Measurements from ENCODE around the gene CTAGE4.
"Not testable (repeated sequence)": the region's sequence is repeated elsewhere in the genome, so short reads cannot be mapped to it uniquely, and the experiment has no call there.

The CTAGE4 gene

DNA sequence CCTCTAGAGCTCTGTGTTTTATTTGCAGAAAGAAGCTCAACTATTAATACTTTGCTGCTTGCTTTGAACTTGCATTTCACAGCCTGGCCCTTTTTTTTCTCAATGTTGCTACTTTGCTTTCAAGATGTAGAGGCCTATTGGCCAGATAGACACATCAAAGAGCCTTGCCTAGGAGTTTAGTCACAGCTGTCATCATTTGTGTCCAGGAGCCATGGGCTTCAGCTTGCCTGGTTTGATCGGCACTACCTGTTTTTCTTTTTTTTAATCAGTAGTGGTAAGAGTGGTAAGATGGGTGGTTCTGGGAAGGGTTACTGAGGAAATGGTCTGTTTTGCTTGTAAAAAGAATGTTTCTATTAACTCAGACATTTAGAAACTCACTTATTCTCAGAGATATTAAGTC, 18.7 kb downstream of the CTAGE4 start:
- CTCF ChIA-PET; POLR2A ChIA-PET (ENCODE audit: low non-redundant PET); H3K27ac ChIP-seq; DNase-seq (ENCODE audit: low spot score): not testable (repeated sequence)

DNA sequence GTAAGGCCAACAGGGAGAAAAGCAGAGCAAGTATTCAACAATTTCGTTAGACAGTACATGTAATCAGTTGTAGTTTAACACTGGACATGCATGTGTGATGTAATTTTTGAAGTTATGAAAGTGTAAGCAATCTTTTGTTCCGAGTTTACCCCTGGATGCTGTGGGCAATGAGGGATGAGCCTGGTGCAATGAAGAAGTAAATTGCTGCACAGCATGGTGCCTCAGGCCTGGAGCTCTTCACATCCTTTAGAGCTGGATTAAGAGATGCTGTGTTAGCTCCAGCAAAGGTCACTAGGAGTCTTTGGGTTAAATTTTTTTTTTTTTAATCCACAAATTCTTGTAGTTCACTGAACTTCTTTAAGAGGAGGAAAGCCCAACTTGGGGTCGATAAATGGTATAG, 19.8 kb downstream of the CTAGE4 start:
- DNase-seq (ENCODE audit: low spot score); POLR2A ChIA-PET (ENCODE audit: low non-redundant PET); CTCF ChIA-PET; H3K27ac ChIP-seq: not testable (repeated sequence)

DNA sequence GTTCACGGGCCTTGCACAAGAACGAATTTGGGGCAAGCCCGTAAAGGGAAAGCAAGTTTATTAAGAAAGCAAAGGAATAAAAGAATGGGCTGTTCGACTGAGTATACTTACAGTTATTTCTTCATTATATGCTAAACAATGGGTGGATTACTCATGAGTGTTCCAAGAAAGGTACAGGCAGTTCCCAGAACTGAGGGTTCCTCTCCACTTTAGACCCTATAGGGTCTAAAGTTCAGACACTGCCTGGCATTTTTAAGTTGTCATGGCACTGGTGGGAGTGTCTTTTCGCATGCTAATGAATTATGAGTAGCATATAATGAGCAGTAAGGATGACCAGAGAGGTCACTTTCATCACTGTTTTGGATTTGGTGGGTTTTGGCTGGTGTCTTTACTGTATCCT, 22.0 kb downstream of the CTAGE4 start:
- H3K27ac ChIP-seq; DNase-seq (ENCODE audit: low spot score); POLR2A ChIA-PET (ENCODE audit: low non-redundant PET); CTCF ChIA-PET: not testable (repeated sequence)

DNA sequence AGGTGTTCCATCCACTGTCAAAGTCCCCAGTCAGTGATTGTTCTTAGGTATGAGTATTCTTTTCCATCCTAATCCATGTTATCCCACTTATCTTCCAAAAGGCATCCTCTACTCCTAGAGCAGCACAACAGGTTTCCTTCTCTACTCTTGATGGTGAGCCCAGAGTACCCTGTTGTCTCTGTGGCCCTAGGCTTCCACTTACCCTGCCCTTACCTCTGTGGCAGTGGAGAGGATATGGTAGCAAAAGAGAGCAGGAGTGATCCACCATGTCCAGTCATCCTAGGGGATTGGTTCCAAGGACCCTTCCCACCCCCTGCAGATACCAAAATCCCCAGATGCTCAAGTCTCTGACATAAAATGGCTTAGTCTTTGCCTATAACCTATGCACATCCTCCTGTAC, 33.9 kb downstream of the CTAGE4 start:
- CTCF ChIA-PET; DNase-seq (ENCODE audit: low spot score); POLR2A ChIA-PET (ENCODE audit: low non-redundant PET); H3K27ac ChIP-seq: not testable (repeated sequence)

DNA sequence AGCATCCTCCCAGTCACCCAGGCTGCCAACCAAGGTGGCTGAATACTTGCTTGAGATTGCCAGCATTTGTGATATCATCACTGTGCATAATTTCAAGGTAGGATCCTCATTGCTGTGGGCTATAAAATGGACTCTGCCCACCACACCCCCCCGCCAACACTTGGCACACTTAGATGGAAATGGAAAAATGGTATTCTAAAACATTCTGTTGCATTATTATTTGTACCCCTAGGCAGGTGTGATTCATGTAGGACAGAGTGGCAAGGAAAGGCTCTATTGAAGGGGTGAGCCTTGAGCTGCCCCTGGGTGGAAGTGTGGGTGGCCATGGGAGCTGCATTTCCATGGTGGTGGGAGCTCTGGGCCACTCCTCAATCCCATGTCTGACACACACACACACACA, 35.3 kb downstream of the CTAGE4 start:
- H3K27ac ChIP-seq; POLR2A ChIA-PET (ENCODE audit: low non-redundant PET); CTCF ChIA-PET; DNase-seq (ENCODE audit: low spot score): not testable (repeated sequence)

DNA sequence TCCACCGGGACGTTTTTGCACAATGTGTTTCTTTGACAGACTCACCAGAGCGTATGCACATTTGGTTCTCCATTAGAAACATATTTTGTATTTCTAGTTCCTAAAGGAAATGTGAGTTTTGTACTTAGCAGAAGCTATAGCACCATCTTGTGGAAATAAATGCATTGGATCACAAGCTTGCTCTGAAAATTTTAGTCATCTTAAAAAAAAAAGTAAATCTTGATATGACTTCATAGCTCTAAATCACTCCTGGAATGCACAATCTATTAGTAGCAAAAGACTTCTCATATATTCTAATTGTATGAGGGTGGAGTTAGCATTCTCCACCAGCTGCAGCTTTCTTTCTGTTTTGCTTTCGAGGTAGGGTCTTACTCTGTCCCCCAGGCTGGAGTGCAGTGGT, 35.9 kb downstream of the CTAGE4 start:
- POLR2A ChIA-PET (ENCODE audit: low non-redundant PET), result not testable (repeated sequence)

DNA sequence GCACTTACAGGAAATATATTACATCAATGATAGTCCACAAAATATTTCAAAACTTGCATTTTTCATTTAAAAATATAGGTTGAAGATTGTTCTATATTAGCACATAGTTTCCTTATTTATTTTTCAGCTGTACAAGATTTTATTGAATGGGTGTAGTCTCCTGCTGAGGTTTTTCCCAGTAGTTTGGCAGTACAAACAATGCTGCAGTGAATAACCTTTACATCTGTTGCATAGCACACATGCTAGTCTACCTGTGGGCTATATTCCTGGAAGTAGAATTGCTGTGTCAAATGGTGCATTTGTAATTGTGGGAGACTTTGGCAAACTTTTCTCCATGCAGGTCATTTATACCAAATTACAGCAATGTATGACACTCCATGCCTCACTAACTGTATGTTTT, 37.3 kb downstream of the CTAGE4 start:
- DNase-seq (ENCODE audit: low spot score); POLR2A ChIA-PET (ENCODE audit: low non-redundant PET); H3K27ac ChIP-seq; CTCF ChIA-PET: not testable (repeated sequence)

More for the DNA sequence above, 35.9 kb downstream of the CTAGE4 start:
- H3K27ac ChIP-seq; DNase-seq (ENCODE audit: low spot score); CTCF ChIA-PET: not testable (repeated sequence)

DNA sequence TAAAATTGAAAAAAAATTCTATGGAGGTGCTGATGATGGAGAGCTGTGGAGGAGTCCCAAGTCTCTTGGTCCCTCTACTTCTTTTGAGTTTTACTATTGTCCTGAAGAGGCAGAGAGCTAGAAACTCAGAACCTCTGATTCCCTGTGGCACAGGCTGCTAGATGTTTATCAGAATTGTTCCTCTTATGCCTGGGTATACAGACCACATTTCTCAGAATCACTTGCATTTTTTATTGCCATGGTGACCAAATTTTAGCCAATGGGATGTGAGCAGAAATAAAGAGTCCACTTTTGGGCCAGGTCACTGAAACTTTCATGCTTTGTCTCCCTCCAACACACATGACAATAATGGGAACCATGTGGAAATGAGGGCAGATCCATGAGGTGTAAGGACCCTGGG, 40.4 kb downstream of the CTAGE4 start:
- CTCF ChIA-PET; H3K27ac ChIP-seq; POLR2A ChIA-PET (ENCODE audit: low non-redundant PET): not testable (repeated sequence)

DNA sequence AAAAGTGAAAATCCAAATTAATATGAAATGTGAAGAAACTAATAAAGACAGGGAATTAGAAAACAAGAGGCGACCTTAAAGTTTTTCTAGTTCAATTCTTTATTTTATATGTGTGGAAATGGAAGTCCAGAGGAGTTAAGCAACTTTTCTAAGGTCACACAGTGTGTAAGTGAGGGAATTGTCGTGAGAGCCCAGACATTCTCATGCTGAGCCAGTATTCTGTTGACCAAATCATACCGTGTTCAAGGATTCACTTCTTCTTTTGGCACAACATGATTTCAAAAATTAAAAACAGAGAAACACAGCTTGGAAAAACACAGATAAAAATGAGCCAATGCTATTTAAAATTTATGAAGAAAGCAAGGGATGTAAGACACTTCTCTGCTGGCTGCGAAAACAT, 43.6 kb downstream of the CTAGE4 start:
- H3K27ac ChIP-seq; DNase-seq (ENCODE audit: low spot score); CTCF ChIA-PET; POLR2A ChIA-PET (ENCODE audit: low non-redundant PET): not testable (repeated sequence)

More for the DNA sequence above, 40.4 kb downstream of the CTAGE4 start:
- DNase-seq (ENCODE audit: low spot score), result not testable (repeated sequence)

DNA sequence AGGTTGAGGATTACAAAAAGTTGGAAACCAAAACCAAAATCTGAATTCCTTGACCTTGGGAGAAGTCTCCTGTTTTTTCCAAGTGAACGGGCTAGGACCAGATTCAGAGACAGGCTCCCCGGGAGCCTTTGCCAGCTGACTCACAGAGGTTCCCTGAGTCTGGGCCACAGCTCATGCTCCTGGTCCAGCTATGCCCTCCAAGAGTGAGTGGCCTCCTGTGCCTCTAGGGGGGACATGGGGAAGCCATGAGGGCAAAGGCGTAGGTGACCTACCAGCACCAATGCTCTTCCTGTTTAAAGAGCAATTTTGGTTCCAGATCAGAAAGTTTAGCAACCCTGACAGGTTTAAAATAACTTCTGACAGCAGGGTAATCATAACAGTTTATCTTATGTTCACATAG, 45.5 kb downstream of the CTAGE4 start:
- POLR2A ChIA-PET (ENCODE audit: low non-redundant PET); CTCF ChIA-PET; H3K27ac ChIP-seq; DNase-seq (ENCODE audit: low spot score): not testable (repeated sequence)

DNA sequence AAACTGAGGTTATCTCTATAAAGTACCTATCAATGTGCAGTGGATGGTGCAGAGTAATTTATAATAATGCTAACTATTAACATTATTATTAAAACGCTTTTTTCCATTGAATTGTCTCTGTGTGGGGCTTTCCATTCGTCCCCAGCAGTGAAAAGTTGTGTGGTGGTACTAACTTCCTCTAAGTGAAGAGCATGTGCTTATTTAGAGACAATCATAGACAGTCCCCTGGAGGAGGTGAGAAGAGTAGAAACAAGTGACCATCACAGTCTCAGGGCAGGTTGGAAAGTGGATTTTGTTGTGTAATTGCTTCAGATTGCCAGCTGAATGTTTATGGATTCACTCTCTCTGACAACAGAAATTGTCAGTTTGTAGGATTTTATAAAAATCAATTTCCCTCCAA, 47.8 kb downstream of the CTAGE4 start:
- H3K27ac ChIP-seq; DNase-seq (ENCODE audit: low spot score); CTCF ChIA-PET; POLR2A ChIA-PET (ENCODE audit: low non-redundant PET): not testable (repeated sequence)

DNA sequence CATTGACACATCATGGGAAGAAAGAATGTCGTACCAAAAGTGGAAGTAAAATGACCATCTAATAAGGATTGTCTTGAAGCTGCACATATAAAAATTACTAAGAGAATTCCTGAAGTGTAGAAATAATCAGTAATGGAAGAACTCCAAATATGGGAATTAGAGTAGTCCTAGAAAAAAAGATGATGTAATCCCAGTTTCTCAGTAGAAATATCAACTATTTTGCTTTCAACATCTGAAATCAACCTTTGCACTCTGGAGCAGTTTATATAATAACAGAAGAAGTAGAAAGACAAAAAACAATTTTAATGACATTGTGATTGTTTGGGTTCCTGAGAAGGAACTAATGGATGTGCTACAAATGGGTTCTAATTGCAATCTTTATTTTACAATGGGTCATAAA, 49.8 kb downstream of the CTAGE4 start:
- CTCF ChIA-PET; DNase-seq (ENCODE audit: low spot score); POLR2A ChIA-PET (ENCODE audit: low non-redundant PET); H3K27ac ChIP-seq: not testable (repeated sequence)

Measured in RWPE1 (cell line).